NCI-H146 (cell line): Measurements from ENCODE around the gene SDK1.

Source experiments
- DNase-seq: peaks from one replicate; lab custom pipeline; 2025; lab: John Stamatoyannopoulos, UW

SDK1 gene

DNA sequence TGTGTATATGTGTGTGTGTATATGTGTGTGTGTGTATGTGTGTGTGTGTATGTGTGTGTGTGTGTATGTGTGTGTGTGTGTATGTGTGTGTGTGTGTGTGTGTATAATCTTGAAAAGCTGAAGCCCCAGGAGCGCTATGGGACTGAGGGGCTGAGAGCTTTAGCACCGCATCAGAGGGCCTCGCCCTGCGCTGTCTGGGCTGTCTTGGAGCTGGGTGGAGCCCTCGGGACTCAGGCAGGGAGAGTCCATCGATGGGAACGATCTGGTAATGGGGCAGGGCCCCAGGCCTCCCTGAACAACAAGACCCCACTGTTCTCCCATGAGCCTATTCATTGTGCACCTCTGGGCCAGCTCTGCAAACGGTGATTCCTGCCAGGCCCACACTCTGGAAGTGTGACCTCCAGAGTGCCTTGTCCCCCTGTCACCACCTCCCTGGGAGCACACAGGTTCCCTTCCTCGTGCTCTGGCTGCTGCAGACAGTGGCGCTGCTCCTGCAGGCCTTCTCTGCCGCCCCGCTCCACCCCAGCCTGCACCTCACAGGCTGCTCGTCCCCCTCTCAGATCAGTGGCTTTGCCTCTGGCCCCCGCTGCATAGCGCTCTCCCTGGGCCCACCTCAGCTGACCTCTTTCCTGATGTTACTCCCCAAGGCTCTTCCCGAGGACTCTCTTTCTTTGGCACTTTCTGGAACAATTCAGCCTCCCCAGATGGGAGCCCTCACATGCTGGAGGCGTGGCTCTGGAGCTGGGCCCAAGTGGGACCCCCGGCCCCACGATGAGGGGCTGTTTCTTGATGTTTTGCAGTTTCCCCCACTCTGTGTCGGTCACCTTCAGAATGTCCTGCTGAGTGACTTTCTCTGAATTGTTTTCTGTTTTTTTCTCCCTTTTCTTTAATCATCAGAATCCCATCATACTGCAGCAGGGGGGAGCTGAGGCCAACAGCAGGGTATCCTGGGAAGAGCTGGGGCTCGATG is 838.9 kb downstream of the SDK1 start:
- DNase-seq: no peak

DNA sequence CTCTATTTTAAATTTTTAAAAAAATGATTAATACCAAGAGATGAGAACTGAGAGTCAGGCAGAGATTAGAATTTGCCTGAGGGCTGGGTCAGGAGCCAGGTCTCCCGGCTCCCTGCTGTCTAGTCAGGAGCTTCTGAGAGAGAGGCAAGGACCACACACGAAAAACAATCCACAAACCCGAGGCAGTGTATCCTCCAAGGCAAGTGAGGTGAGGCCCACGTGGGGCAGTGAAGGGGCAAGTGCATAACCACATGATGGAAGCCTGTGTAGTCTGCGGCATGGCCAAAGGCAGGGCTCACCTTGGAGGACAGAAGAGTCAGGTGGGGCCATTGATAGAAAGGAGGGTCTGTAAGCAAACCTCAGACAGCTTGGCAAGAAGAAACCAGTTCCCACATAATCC is 839.9 kb downstream of the SDK1 start:
- DNase-seq: no peak

DNA sequence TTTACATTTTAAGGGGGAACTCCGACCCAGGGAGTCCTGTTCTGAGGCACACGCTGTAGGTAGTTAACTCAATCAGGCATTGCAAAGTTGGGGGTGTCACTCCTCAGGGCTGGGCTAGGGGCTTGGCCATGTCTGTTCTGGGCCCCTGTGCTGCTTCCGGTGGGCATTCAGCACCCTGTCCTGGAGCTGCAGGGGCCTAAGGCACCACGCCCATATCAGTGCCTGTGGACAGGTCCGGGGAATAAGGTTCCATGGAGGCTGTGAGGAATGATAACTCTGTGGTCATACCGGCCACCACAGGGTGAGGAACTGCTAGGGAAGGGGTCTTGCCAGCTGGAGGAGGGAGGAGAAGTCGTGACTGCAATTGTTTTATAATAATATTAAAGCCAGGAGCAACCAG is 842.0 kb downstream of the SDK1 start:
- no peak for DNase-seq

DNA sequence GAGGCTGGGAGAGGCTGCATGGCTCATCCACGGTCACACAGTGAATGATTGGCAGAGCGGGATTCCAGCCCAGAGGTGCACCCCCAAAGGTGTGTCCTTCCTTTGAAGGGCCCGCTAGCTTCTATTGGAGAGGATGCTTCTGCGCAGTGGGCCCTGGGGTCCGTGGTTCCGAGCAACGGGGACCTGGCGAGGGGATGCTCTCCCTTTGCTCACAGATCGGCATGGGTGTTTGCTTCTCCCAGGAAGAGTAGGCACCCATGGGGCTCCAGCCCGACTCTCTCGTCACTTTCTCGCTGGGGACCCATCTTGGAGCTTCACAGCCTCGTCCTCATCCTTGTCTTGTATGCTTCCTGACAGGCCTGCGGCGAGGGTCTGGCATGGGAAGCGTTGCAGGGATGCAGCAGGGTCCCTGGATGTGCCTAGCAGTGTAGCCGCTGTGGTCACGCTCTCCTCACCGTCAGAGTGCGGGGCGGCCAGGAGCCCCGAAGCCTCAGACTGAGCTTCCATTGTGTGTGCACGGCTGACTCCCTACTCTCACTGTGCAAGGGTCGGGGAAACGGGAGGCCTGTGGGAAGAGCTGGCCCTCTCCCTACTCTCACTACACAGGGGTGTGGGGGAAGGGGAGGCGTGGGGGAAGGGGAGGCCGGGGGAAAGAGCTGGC is 842.6 kb downstream of the SDK1 start:
- no peak for DNase-seq

DNA sequence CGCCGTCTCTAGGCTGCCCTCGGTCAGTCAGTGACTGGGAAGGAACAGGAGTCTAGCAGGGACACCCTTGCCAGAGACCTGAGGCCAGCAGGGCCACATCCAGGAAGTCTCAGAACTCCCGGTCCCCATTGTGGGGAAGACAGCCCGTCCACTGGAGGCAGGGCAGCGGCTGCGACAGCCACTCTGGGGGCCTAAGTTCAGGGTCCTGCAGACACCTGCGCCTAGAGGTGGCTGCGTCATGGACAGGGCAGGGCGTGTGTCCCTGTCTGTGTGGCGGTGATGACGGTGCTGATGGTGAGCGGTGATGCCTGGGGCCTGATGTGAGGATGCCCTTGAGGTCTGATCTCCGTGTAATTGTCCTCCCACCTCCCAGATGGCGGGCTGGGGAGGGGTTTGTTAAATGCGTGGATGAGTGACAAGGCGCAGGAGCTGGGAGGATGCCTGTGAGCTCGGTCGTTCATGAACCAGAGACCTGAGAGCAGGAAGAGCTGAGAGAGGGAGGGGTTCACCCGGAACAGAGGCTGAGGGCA is 843.2 kb downstream of the SDK1 start:
- no peak for DNase-seq

DNA sequence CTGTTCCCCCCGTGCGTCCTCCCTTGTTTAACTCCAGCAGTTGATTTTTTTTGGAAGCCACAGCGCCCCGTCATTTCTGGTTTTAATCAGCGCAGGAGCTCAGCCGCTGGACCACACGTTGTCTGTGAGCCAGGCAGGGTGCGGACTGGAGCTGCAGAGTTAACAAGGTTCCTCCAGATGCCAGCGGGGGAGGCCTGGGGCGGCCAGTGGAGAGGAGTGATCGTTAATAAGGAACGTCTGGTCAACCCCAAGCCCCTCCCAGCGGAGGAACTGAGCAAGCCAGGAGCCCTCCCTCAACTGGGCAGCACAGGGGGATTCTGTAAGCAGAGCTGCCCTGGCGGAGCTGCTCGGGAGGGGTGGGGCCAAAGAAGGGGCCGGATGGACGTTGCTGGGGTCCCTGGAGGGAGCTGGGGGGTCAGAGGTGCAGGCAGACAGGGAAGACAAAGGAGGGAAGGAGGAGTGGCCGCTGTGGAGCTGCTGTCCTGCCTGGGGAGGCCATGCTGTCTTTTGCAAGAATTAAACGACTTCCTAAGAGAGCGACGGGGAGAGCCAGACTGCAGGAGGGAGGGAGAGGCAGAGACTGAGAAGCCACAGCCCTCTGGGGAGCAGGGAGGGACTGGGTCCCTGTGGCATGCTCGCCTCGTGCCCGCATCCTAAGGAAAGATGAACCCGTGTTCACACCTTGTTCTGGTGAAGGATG is 843.9 kb downstream of the SDK1 start:
- no peak for DNase-seq

DNA sequence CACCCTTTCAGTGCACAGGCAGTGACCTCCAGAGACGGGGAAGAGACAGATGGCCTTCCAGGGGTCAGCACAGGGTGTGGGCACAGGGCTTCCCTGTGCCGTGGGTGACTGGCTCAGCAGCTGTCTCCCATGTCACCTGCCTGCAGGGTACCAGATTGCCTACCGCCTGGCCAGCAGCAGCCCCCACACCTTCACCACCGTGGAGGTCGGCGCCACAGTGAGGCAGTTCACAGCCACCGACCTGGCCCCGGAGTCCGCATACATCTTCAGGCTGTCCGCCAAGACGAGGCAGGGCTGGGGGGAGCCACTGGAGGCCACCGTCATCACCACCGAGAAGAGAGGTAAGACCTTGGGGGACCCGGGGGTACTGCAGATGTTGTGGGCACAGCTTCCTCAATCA is 844.5 kb downstream of the SDK1 start:
- DNase-seq: no peak

DNA sequence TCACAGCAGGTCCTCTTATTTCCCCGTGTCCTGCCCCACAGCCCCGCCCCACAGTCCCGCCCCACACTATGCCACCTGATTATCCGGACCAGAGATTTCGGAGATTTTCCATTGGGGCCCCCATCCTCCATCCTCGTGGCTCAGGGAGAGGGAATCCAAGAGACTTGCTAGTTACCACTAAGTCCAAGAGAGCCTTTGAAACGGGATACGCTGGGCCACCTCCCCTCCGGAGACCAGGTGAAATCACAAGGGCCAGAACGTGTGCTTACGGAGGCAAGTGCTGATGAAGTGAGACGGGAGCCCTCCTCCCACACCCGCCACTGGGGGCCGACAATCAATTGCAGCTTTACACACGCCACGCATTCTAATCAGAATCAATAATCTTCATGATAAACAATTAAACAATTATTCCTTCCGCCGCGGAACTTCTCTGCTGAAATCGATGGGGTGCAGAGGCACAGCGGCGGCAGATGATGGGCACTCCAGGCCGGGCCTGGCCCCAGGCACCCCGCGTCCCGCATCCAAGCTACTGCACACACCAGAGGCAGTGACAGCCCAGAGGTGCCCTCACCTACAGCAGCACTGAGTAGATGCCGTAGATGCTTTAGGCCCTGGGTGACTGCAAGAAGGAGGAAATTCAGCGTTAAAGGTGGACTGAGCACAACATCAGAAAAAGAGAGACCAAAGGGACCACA is 847.0 kb downstream of the SDK1 start:
- no peak for DNase-seq

DNA sequence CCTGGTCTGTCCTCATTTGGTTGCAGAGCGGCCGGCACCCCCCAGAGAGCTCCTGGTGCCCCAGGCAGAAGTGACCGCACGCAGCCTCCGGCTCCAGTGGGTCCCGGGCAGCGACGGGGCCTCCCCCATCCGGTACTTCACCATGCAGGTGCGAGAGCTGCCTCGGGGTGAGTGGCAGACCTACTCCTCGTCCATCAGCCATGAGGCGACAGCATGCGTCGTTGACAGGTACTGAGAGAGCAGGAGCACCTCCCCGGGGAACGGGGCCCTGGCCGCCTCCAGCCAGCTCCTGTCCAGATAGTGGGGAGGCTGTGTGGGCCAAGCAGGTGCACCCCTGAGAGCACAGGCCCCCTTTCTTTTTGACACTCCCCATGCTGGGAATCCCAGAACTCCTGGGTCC is 848.2 kb downstream of the SDK1 start:
- no peak for DNase-seq

DNA sequence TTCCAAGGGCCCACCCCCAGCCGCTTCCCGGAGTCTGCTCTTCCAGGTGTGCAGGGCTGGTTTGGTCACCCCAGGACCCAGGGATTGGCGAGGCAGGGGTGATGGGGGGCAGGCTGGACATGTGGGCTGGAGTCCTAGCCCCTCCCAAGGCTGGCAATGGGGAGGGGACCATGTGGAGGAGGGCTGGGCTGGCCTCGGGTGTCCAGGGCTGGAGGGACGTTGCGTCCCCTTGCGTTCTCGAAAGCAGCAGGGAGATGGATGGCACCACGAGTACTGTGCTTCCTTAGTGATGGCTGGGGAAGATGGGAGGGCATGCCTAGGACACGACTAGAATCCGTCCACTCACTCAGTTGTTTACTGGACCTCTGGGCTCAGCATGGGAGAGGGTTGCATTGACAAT is 848.6 kb downstream of the SDK1 start:
- no peak for DNase-seq

DNA sequence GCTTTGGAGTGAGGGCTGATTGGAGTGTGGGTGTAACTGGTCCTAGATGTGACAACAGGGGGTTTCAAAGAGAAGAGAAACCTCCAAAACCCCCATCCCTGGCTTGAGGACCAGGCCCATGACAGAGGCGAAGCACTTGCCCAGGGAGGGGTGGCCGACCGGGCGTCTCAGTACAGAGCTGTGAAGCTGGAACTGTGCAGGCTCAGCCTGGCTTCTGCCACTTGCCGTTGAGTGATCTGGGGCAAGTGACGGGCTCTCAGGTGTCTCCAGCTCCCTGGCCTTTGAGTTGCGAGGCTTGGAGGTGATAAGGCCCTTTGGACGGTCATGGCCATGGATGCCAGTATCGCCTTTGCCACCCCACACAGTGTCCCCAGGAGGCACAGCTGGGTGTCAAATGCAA is 849.7 kb downstream of the SDK1 start:
- no peak for DNase-seq

DNA sequence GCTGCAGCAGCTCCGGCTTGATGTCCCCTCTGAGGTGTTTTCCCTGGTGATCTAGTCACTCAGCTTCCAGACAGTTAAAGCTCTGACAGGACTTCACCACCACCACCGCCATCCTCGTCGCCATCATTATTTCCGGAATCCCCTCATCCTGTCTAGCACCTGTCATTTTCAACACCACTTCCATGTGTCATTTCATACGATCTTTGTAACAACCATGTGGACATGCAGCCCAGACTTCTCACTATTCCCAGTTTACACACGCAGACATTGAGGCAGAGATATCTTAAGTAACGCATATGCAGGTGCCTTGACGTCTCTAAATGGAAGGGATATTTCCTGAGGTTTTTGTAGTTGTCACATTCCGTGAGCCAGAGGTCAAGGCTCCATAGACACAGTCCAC is 850.5 kb downstream of the SDK1 start:
- DNase-seq: no peak

DNA sequence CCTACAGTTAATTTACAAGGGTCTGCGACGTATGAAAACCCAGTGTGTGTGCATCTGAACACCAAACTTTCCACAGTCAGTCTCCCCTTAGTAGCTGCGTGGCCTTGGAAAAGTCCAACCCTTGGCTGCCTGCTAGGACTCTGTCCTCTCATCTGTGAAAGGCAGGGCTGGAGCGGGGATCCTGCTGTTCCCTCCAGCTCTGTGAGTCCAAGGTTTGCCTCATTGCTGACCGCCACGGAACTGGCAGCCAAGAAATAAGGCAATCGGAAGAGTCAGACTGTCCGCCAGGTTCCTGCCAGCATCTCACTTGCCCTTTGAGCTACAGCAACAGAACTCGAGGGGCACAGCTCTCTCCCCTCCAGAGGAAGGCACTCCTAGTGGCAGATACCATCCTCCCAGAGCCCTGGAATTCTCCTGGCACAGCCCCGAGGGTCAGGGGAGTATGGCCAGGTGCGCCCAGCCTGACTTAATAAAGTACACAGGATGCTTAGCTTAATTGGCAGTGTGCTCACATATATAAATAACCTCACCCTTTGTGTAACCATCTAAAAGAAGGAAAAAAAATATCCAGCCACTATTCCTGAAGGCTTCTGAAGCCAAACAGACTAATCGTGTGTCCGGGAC is 851.0 kb downstream of the SDK1 start:
- peak; percentile 79 for DNase-seq

DNA sequence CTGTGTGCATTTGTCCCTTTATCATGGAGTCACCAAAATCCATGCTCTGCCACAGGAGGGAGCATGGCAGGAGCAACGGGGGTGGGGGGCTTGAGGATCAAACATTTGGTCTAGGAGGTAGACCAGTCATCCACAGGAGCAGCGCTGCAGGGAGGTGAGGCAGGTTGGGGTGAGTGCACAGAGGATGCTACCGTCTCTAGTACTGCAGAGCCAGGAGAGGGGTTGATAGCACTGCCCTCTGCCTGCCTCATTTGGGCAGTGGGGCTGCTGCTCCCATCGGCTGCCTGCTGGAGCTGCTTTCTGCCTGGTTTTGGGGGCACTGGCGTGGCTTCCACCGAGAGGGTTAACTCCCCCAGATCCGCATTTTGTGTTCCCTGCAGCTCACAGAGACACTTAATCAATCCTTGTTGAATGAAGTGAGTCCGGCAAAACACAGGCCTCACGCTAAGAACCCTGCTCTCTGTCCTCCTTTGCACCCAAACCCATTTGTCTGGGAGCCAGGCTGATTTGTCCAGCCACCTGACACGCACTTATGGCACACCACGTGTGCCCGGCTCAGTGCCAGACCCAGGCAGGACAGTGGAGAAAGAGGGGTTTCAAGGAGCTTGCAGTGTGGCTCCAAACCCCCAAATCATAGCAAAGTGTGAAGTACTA is 854.0 kb downstream of the SDK1 start:
- no peak for DNase-seq

DNA sequence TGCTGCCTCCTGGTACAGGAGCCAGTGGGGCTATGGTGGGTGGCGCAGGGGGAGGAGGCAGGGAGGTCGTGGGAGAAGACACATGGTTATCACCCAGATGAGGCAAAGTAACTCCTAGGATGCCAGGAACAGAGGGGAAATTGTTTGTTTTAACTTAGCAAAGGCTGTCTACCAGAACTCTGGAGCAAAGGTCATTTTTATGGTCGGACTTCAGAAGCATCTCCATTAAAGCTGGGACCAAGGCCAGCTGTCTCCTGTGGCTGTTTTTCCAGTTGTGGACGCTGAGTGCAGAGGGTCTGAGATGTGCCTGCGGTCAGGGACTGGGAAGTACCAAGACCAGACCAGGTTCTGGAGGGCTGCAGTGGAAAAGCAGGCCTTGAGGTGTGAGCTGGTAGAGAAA is 855.1 kb downstream of the SDK1 start:
- DNase-seq: no peak

DNA sequence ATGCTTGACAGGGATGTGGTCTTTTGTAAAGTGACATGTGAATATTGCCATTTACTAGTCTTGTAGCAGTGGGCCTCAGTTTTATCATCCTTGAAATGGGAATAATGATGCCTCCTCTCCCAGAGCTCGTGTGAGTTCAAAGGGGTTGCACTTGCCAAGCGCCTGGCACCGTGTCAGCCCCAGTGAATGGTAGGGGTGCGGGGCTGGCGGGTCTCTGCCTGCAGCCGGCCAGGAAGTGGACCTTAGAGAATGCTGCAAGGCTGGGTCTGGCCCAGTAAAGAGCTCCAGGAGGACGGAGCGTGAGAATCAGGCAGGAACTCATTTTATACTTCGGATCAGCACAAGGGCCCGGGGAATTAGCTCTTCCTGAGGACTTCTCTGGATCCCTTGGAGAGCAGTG is 856.6 kb downstream of the SDK1 start:
- DNase-seq: no peak

DNA sequence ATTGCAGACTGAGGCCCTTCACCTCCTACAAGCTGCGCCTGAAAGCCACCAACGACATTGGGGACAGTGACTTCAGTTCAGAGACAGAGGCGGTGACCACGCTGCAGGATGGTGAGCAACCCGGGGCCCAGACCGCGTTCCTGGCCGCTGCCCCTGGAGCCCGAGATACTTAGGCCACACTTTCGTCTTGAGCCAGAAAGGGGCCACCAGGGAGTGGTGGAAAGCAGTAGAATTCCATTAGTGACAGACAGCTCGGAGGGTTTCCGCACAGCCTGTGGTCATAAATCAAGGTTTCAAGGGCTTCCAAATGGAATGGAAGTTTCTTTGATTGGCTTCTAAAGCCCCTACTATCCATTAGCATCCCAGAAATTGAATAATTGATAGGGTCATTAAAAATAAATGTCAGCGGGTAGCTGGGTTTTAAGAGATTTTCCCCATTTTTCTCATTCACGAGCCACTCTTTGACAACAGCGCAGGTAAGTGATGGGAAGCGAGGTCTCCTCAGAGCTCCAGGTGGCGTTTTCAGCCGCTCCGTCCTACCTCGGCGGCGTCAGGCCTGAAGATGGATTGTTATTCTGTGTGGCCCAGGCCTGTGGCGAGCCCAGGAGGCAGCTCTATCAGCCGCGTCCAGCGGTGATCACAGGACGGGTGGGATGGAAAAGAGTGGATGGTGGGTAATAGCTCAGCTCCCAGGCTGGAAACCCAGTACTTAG is 857.5 kb downstream of the SDK1 start:
- DNase-seq: no peak

DNA sequence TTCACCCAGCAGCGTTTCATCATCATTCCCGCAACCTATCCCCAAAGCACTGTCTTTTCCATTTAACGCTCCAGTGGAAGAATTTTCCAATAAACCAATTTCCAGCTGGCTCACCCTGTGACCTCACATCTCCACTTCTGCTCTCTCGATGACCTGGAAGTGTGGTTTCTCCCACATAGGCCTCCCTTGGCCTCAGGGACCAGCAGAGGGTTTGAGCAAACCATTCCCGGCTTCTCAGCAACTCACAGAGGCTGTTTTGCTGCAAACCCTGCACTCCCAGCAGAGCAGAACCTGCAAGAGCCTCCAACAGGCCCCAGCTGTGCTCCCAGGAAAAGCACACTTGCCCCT is 858.1 kb downstream of the SDK1 start:
- DNase-seq: no peak

DNA sequence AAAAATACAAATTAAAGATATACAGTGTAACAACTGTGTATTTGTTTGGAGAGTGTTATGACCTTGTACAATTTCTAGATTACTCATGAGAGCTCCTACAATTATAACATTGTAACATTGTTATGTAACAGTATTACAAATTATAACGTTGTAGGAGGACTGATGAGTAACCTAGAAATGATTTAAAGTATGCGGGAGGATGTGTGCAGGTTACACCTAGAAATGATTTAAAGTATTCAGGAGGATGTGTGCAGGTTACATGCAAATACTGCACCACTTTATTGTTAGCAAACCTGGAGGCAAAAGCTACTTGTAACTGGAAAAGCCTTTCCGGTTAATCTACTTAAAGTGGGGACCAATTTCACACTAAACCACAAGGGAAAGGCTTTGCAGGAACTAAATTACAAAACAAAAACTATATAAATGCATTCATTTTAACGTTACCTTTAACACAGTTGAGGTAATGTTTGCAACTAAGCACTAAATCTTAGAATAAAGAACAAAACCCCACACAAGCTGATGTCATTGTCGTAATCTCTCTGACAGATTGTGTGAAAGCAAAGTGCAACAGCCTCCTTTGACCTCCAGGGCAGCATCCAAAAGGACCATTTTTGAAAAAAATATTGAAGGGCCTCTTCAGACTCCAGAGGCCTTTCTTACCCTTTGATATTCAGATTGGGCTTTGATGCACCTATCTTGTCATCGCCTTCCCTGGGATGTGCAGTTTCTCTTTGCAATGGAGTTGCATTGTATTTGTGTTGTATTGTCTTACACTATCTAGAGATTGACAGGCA is 858.9 kb downstream of the SDK1 start:
- DNase-seq: no peak
